Tibial nerve (tissue), 3 donors: ENCODE data around the gene DNAJC5.

ENCODE experiments used
- CTCF ChIP-seq, 5 experiments: fragments of 200-600 bp in 3 of 5; fragments of 450-650 bp in 2 of 5; sonication (generic) in 3 of 5; IDR thresholded peaks; one replicate each; pipeline ENCODE4 v1.5.1; 2016 to 2019; ENCODE audit warnings: antibody characterized with exemption in 5 of 5, mild to moderate bottlenecking in 3 of 5, moderate library complexity in 2 of 5
- POLR2A ChIP-seq, 2 donors: fragments of 450-650 bp; IDR thresholded peaks; one replicate each; pipeline ENCODE4 v1.6.1; 2017; ENCODE audit warnings: antibody characterized with exemption in 2 of 2, mild to moderate bottlenecking in 2 of 2, moderate library complexity in 2 of 2

GRCh38 chr20:63920226-63920625 is 25.3 kb downstream of the DNAJC5 start:
- TF ChIP-seq POLR2A (IDR thresholded peaks at IDR 0.05) (no peak), CTCF (IDR thresholded peaks at IDR 0.05) (no peak)
